CD4-positive, alpha-beta T cell treated with Interleukin-17A for 4 hours (primary cell): Measurements from ENCODE around the gene OGFR.

Experiments
- DNase-seq: peaks from one replicate; pipeline ENCODE4 v3.0.0-alpha.2; 2020; ENCODE audit warnings: mixed read lengths

Gene OGFR

GRCh38 chr20:62804627-62805154 is at the start of gene OGFR:
Gene OGFR (plus strand): TSS chr20:62804835. CDS start chr20:62804860, 25 bp downstream.
- peak; percentile 82 for DNase-seq

- DNase-seq: no peak
These were observed 49.7 kb upstream of the OGFR start for GRCh38 chr20:62754991-62755356.

- no peak for DNase-seq
These were observed 48.6 kb upstream of the OGFR start for GRCh38 chr20:62755817-62756724.

GRCh38 chr20:62758226-62758912 is 46.3 kb upstream of the OGFR start:
- DNase-seq: no peak

GRCh38 chr20:62759981-62760431 is 44.6 kb upstream of the OGFR start:
- no peak for DNase-seq

GRCh38 chr20:62760471-62760855 is 44.2 kb upstream of the OGFR start:
- DNase-seq: no peak

GRCh38 chr20:62760856-62761758 is 43.5 kb upstream of the OGFR start:
- no peak for DNase-seq

GRCh38 chr20:62761759-62762131 is 42.9 kb upstream of the OGFR start:
- no peak for DNase-seq

- no peak for DNase-seq
These were observed 42.3 kb upstream of the OGFR start for GRCh38 chr20:62762376-62762775.

GRCh38 chr20:62762801-62763368 is 41.8 kb upstream of the OGFR start:
- no peak for DNase-seq

- DNase-seq: no peak
These were observed 41.2 kb upstream of the OGFR start for GRCh38 chr20:62763404-62763803.

- DNase-seq: no peak
These were observed 40.3 kb upstream of the OGFR start for GRCh38 chr20:62764156-62764935.

- no peak for DNase-seq
These were observed 39.6 kb upstream of the OGFR start for GRCh38 chr20:62765021-62765420.

GRCh38 chr20:62765432-62766070 is 39.1 kb upstream of the OGFR start:
- DNase-seq: no peak

GRCh38 chr20:62766071-62766450 is 38.6 kb upstream of the OGFR start:
- DNase-seq: no peak

GRCh38 chr20:62766716-62767115 is 37.9 kb upstream of the OGFR start:
- no peak for DNase-seq

GRCh38 chr20:62768234-62768546 is 36.4 kb upstream of the OGFR start:
- DNase-seq: no peak

- no peak for DNase-seq
These were observed 35.9 kb upstream of the OGFR start for GRCh38 chr20:62768551-62769287.

GRCh38 chr20:62769346-62770071 is 35.1 kb upstream of the OGFR start:
- DNase-seq: no peak
